Duodenal mucosa (tissue), 2 donors: ENCODE measurements around the gene NMBR.
"Not testable (repeated sequence)": the region's sequence is repeated elsewhere in the genome, so short reads cannot be mapped to it uniquely, and the experiment has no call there.

Experiments used
- H3K27ac ChIP-seq: one replicate; pipeline ENCODE4 v1.7.0; 2013; ENCODE audit warnings: low read depth, low read length
- H3K27me3 ChIP-seq, 2 donors: one replicate each; pipeline ENCODE4 v1.7.0; 2013; ENCODE audit warnings: low read length in 2 of 2, control low read depth in 1 of 2; ENCODE audit not compliant: insufficient read depth in 2 of 2, control insufficient read depth in 1 of 2
- H3K36me3 ChIP-seq, 2 donors: one replicate each; pipeline ENCODE4 v1.7.0; 2013; ENCODE audit warnings: low read length in 2 of 2, control low read depth in 1 of 2; ENCODE audit not compliant: insufficient read depth in 2 of 2, control insufficient read depth in 1 of 2
- H3K4me1 ChIP-seq, 2 donors: one replicate each; pipeline ENCODE4 v1.7.0; 2013; ENCODE audit warnings: low read length in 2 of 2, control low read depth in 1 of 2; ENCODE audit not compliant: insufficient read depth in 2 of 2, control insufficient read depth in 1 of 2
- H3K4me3 ChIP-seq, 2 donors: one replicate each; pipeline ENCODE4 v1.7.0; 2013; ENCODE audit warnings: low read length in 2 of 2, low read depth in 1 of 2
- H3K9ac ChIP-seq, 2 donors: one replicate each; pipeline ENCODE4 v1.7.0; 2013; ENCODE audit warnings: low read length in 2 of 2, low read depth in 1 of 2
- H3K9me3 ChIP-seq, 2 donors: one replicate each; pipeline ENCODE4 v1.7.0; 2013; ENCODE audit warnings: low read length in 2 of 2, control low read depth in 1 of 2; ENCODE audit not compliant: control insufficient read depth in 1 of 2

NMBR gene

DNA sequence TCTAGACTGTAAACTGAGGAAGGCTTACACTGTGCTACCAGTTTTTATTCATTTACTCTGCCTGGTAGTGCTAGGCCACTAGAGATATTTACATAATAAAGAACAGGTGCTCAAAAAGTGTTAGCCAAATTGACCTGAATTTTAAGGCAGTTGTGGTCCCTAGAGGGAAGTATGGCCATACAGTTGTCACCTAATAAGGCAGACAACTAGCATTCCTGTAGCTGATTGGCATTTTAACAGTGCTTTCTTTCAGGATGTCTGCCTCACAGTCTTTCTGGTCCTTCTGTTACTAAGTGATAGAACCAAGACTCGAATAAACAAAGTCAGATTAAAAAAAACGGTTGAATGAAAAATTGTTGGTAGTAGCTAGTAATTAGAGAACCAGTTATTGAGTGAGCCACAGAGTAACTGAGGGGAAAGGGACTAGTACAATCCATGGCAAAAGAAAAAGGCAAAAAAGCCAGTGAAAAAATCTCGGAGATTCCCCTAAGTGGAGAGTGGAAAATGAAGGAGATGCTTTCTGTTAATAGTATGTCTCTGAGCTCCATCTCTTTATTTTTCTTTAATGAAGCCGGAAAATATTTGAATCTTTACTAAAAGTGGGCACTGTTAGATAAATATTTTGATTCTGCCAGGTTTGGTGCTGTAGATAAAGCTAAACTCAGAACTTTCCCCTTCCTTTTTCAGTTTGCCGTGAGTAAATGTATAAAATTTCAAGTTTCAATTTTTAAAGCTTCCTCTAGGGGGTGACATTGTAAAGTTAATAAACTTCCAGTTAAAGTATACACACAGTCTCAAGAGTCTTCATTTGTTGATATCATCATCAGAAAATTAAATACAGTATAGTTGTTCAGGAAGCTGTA lies 9.2 kb upstream of the NMBR start:
- no peak overlapping the region for H3K9ac ChIP-seq
- no peaks in the 10 kb centered on the region for H3K36me3 ChIP-seq
- H3K4me3 ChIP-seq: no peak overlapping the region
- H3K4me1 ChIP-seq: peaks cover 0 to 5% of the 10 kb centered on the region in 2 donors
- H3K27ac ChIP-seq: no peak overlapping the region
- no peaks in the 10 kb centered on the region for H3K9me3 ChIP-seq
- H3K27me3 ChIP-seq: no peaks in the 10 kb centered on the region

DNA sequence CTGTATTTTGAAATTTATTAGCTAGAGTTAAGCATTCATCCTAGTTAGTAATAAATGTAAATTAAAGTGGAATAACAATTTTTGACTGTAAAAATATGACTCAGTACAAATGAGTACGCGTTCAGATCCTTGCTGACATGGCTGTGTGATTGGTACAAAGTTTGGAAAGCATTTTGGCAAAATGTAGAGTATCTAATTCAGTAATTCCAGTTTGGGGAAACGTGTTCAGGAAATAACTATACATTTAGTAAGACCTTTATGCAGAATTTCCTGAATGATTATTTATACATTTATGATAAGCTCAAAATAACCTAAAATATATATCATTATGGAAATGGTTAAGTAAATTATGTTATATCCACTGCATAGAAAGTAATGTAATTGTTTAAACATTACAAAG lies 8.2 kb upstream of the NMBR start:
- no peaks in the 10 kb centered on the region for H3K27me3 ChIP-seq
- peaks cover 0 to 5% of the 10 kb centered on the region in 2 donors for H3K4me1 ChIP-seq
- no peak overlapping the region for H3K27ac ChIP-seq
- no peak overlapping the region for H3K9ac ChIP-seq
- H3K4me3 ChIP-seq: no peak overlapping the region
- H3K36me3 ChIP-seq: no peaks in the 10 kb centered on the region
- no peaks in the 10 kb centered on the region for H3K9me3 ChIP-seq

DNA sequence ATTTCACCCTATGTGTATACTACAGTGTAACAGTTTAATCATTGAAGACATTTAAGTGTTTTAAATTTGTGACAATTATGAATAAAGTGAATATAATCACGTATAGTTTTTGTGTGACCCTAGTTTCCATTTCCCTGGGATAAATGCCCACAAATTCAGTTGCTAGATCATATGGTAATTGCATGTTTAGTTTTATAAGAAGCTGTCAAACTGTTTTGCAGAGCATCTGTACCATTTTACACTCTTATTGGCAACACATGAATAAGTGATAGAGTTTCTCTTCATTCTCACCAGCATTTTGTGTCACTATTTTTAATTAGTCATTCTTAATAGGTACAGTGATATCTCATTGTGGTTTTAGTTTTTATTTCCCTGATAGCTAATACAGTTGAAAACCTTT lies 7.4 kb upstream of the NMBR start:
- Histone ChIP-seq H3K4me3 (no peak overlapping the region), H3K9ac (no peak overlapping the region), H3K27me3 (no peaks in the 10 kb centered on the region), H3K9me3 (no peaks in the 10 kb centered on the region), H3K36me3 (no peaks in the 10 kb centered on the region), H3K4me1 (peaks cover 0 to 8% of the 10 kb centered on the region in 2 donors), H3K27ac (no peak overlapping the region)

DNA sequence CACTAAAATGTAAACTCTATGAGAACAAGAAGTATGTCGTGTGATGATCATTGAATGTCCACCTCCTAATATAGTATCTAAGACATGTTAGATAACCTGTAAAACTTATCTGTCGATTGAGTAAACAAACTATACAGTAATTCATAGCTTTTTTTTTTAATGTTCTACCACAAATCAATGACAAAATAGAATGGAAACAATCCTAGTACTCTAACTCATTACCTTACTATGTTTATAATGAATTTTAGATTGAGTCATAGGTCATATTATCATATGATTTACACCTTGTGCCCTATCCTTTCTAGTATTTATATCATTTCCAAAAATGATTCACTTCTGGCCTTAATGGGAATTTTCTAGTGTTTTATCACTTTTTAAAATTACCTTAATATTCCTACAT lies 6.3 kb upstream of the NMBR start:
- H3K27me3 ChIP-seq: no peaks in the 10 kb centered on the region
- H3K4me3 ChIP-seq: no peak overlapping the region
- no peak overlapping the region for H3K27ac ChIP-seq
- no peak overlapping the region for H3K9ac ChIP-seq
- H3K4me1 ChIP-seq: peaks cover 9 to 18% of the 10 kb centered on the region in 2 donors
- no peaks in the 10 kb centered on the region for H3K9me3 ChIP-seq
- no peaks in the 10 kb centered on the region for H3K36me3 ChIP-seq

DNA sequence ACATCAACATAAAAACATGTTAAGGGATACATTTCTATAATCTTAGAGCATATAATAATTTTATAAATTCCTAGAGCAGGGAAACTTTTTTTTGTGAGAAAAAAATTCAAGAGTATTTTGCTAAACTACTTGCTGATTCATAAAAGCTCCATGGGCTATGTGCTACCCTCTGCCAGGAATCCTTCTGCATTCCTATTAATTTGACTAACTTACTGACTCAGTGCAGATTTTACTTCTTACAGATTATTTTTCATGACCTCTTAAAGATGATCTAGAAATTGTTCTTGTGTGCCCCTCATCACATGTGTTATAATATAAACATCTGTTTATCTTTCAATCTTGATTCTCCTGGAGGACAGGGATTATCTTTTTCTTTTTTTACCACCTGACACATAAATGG lies 5.8 kb upstream of the NMBR start:
- Histone ChIP-seq H3K4me1 (peaks cover 13 to 21% of the 10 kb centered on the region in 2 donors), H3K36me3 (no peaks in the 10 kb centered on the region)

DNA sequence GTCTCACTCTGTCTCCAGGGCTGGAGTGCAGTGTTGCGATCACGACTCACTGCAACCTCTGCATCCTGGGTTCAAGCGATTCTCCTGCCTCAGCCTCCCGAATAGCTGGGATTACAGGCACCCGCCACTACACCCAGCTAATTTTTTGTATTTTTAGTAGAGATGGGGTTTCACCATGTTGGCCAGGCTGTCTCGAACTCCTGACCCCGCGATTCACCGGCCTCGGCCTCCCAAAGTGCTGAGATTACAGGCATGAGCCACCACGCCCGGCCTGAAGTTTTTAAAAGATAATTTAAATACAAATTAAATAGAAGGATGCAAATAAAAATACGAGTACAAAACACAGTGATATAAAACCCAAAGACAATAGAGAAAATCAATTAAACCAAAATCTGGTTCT lies 5.4 kb downstream of the NMBR start:
- H3K9ac ChIP-seq, H3K36me3 ChIP-seq, H3K27me3 ChIP-seq, H3K9me3 ChIP-seq, H3K4me3 ChIP-seq, H3K27ac ChIP-seq, H3K4me1 ChIP-seq: not testable (repeated sequence)

More for the DNA sequence above, 5.8 kb upstream of the NMBR start:
- Histone ChIP-seq H3K9ac (no peak overlapping the region), H3K27me3 (no peaks in the 10 kb centered on the region), H3K4me3 (no peak overlapping the region), H3K27ac (no peak overlapping the region), H3K9me3 (no peaks in the 10 kb centered on the region)

DNA sequence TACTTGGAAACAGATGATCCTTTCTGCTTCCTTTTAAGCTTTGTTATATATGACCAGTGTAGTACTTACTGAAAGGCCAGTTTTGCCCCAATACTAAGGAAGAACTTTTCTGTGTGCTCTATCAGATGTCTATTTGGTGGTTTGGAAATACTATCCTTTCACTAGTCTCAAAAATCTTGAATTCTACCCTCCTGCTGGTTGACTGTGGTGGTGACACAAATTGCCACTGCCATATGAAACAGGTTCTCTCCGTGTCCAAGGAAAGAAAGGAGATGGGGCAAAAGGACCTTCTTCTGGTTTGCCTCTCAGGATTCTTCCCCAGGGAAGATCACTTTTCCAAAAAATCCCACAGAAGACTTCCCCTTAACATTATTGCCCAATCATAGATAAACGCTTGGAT lies 8.0 kb downstream of the NMBR start:
- Histone ChIP-seq H3K4me1 (no peaks in the 10 kb centered on the region), H3K36me3 (no peaks in the 10 kb centered on the region), H3K9ac (no peak overlapping the region), H3K27ac (no peak overlapping the region), H3K27me3 (peaks cover 0 to 4% of the 10 kb centered on the region in 2 donors), H3K4me3 (no peak overlapping the region), H3K9me3 (no peaks in the 10 kb centered on the region)

DNA sequence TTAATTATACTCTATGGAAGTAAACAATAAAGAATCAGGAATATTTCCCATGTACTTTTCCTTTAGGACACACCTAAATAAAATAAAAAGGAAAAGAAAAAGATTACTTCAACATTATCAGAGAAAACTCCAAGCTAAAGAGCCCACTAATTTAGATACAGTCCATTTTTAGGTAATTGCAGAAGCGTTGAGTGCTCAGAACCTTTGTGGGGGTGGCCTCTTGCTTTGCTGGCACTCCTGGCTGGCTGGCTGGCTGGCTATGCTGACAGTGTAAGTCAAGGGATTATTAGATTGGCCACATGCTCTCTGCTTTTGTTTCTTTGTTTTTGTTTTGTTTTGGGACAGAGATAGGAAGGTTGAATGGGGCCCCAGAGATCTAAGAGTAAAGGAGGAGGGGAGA lies 14.3 kb downstream of the NMBR start, which contains the start of gene GJE1:
GJE1 (plus strand) TSS at position 301 of the 400 bp plus-strand sequence. CDS start 234 bp downstream, outside the sequence.
- Histone ChIP-seq H3K27ac (no peak within 1 kb of the TSS), H3K4me3 (no peak within 1 kb of the TSS)

DNA sequence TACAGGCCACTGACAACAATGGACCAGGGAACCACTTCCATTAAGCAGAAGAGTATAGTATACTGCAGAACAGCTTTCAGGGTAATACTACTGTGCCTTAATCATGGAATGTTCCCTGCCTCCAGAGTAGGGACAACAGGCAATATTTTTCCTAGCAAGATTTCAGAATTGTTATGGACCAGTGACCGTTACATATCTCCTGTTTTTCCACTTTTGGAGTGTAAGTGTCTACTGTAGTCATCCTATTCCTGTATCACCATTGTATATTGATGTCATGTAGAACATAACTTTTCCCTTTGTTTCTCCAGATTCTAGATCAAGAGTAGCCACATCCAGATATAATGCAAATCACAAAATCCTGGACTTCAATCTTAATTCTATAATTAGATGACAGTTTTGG lies 16.1 kb downstream of the NMBR start:
- Histone ChIP-seq H3K4me1 (no peaks in the 10 kb centered on the region), H3K27ac (no peak overlapping the region), H3K9me3 (no peaks in the 10 kb centered on the region), H3K36me3 (no peaks in the 10 kb centered on the region), H3K4me3 (no peak overlapping the region), H3K27me3 (peaks cover 0 to 3% of the 10 kb centered on the region in 2 donors), H3K9ac (no peak overlapping the region)

More for the DNA sequence above, 14.3 kb downstream of the NMBR start, which contains the start of gene GJE1:
- H3K36me3 ChIP-seq: no peaks in the 10 kb centered on the region
- H3K9ac ChIP-seq: no peak within 1 kb of the TSS
- H3K27me3 ChIP-seq: peaks cover 0 to 3% of the 10 kb centered on the region in 2 donors
- no peaks in the 10 kb centered on the region for H3K4me1 ChIP-seq
- no peaks in the 10 kb centered on the region for H3K9me3 ChIP-seq

DNA sequence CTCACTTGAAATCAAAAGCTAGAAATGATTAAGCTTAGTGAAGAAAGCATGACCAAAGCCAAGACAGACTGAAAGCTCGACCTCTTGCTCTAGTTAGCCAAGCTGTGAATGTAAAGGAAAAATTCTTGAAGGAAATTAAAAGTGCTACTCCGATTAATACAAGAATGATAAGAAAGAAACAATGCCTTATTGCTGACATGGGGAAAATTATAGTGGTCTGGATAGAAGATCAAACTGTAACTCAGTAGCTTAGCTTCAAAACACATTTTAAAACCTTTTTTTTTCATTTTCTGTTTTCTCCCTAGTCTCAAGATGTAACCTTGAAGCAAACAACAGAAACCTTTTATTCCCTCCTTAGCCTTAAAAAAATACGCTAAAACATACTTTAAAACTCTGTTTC lies 25.6 kb downstream of the NMBR start:
- no peaks in the 10 kb centered on the region for H3K9me3 ChIP-seq
- no peaks in the 10 kb centered on the region for H3K27me3 ChIP-seq
- no peak overlapping the region for H3K4me3 ChIP-seq
- H3K9ac ChIP-seq: no peak overlapping the region
- H3K4me1 ChIP-seq: no peaks in the 10 kb centered on the region
- no peaks in the 10 kb centered on the region for H3K36me3 ChIP-seq
- H3K27ac ChIP-seq: no peak overlapping the region
